Naive thymus-derived CD4-positive, alpha-beta T cell (primary cell): Measurements from ENCODE around the gene PSMC5. TPM values are rescaled to one million over a fixed set of nuclear protein-coding genes. Genes with fewer than 3 reads are reported as not detected.
A peak's percentile ranks its signal among the peaks of the same experiment; 100 is the strongest.

Source experiments
- ATAC-seq: fragments of 150-1000 bp; cut with Tn5 transposase; 2 replicates; pipeline ENCODE4 v1.10.0; 2021; ENCODE audit warnings: mild to moderate bottlenecking, moderate library complexity
- CTCF ChIA-PET: fragments of 350-600 bp; sonication (Branson Sonifier 250); formaldehyde crosslinking; loops from one replicate; lab custom pipeline; 2021; ENCODE audit warnings: antibody characterized with exemption; lab: Charles Lee
- POLR2A ChIA-PET: fragments of 350-600 bp; sonication (Branson Sonifier 250); formaldehyde crosslinking; loops from one replicate; lab custom pipeline; 2021; ENCODE audit warnings: antibody characterized with exemption, inconsistent platforms; lab: Charles Lee
- DNase-seq, 9 donors: peaks; one replicate each; pipeline versions ENCODE4 v3.0.0 to v3.0.0-alpha.2; 2020 to 2022; ENCODE audit warnings: mixed read lengths in 1 of 9
- H3K27ac ChIP-seq: one replicate; pipeline ENCODE4 v1.7.0; 2013; ENCODE audit warnings: mild to moderate bottlenecking, low read depth, low read length, moderate library complexity
- H3K27me3 ChIP-seq, 2 donors: one replicate each; pipeline ENCODE4 v1.7.0; 2013; ENCODE audit warnings: low read length in 2 of 2, mild to moderate bottlenecking in 2 of 2, moderate library complexity in 2 of 2; ENCODE audit not compliant: control insufficient read depth in 2 of 2, insufficient read depth in 2 of 2
- H3K36me3 ChIP-seq, 3 experiments: 1 replicate in 2 of 3; 2 replicates in 1 of 3; pipeline ENCODE4 v1.7.0; 2013; ENCODE audit warnings: low read length in 3 of 3, mild to moderate bottlenecking in 3 of 3, moderate library complexity in 1 of 3; ENCODE audit not compliant: insufficient read depth in 3 of 3, control insufficient read depth in 2 of 3
- H3K4me1 ChIP-seq, 2 donors: one replicate each; pipeline ENCODE4 v1.7.0; 2013; ENCODE audit warnings: low read length in 2 of 2, mild to moderate bottlenecking in 2 of 2, moderate library complexity in 1 of 2; ENCODE audit not compliant: control insufficient read depth in 2 of 2, insufficient read depth in 2 of 2
- H3K4me3 ChIP-seq: 2 replicates; pipeline ENCODE4 v1.7.0; 2013; ENCODE audit warnings: mild to moderate bottlenecking, low read length
- H3K9me3 ChIP-seq, 3 experiments: 1 replicate in 2 of 3; 2 replicates in 1 of 3; pipeline ENCODE4 v1.7.0; 2013; ENCODE audit warnings: low read length in 3 of 3; ENCODE audit not compliant: control insufficient read depth in 2 of 3
- H3K27ac Mint-ChIP-seq, 9 donors: one replicate each; pipeline ENCODE4 v1.8.0; 2020 to 2022; ENCODE audit warnings: mixed read lengths in 9 of 9, mild to moderate bottlenecking in 8 of 9, moderate library complexity in 5 of 9, inconsistent platforms in 2 of 9
- H3K27me3 Mint-ChIP-seq, 5 donors: one replicate each; pipeline ENCODE4 v1.8.0; 2021 to 2022; ENCODE audit warnings: mixed read lengths in 5 of 5, mild to moderate bottlenecking in 1 of 5
- H3K36me3 Mint-ChIP-seq, 5 donors: one replicate each; pipeline ENCODE4 v1.8.0; 2020 to 2022; ENCODE audit warnings: mixed read lengths in 5 of 5, mild to moderate bottlenecking in 3 of 5, inconsistent platforms in 1 of 5
- H3K4me1 Mint-ChIP-seq, 7 donors: one replicate each; pipeline ENCODE4 v1.8.0; 2020 to 2022; ENCODE audit warnings: mixed read lengths in 7 of 7, mild to moderate bottlenecking in 3 of 7, inconsistent platforms in 1 of 7
- H3K4me3 Mint-ChIP-seq, 10 donors: one replicate each; pipeline ENCODE4 v1.8.0; 2020 to 2022; ENCODE audit warnings: mild to moderate bottlenecking in 10 of 10, mixed read lengths in 10 of 10, moderate library complexity in 6 of 10, inconsistent platforms in 2 of 10
- H3K9me3 Mint-ChIP-seq, 11 donors: one replicate each; pipeline ENCODE4 v1.8.0; 2020 to 2022; ENCODE audit warnings: mixed read lengths in 11 of 11, mild to moderate bottlenecking in 4 of 11, inconsistent platforms in 1 of 11, moderate library complexity in 1 of 11
- intact Hi-C, 2 donors: fragments of 100-400 bp; cut with micrococcal nuclease; formaldehyde crosslinking; loops; one replicate each; pipeline ENCODE4 v1.15.1; 2023
- polyA plus RNA-seq, 2 donors: library from polyadenylated mRNA; unstranded; fragments of 300-500 nt; fragmentation: Illumina TruSeq; gene quantifications; one replicate each; pipeline ENCODE4 v1.2.3, GENCODE V29; 2021
- total RNA-seq, 6 experiments: library from RNA in 5 of 6; stranded (reverse) in 5 of 6; gene quantifications; 1 replicate in 5 of 6; 2 replicates in 1 of 6; pipeline ENCODE4 v1.2.3 and lab custom pipeline; 2021 to 2026

Gene PSMC5
- total RNA-seq (100 to 1,000 TPM in 3 of 5 experiments, 10 to 100 TPM in 2; 68.4 to 153 (median 105) TPM), polyA plus RNA-seq (100 to 1,000 TPM; 153 to 162 TPM), total RNA-seq (lab: John Stamatoyannopoulos, UW) (64.3 reads per million, percentile 76 among the genes with 10 or more reads in this experiment)

DNA sequence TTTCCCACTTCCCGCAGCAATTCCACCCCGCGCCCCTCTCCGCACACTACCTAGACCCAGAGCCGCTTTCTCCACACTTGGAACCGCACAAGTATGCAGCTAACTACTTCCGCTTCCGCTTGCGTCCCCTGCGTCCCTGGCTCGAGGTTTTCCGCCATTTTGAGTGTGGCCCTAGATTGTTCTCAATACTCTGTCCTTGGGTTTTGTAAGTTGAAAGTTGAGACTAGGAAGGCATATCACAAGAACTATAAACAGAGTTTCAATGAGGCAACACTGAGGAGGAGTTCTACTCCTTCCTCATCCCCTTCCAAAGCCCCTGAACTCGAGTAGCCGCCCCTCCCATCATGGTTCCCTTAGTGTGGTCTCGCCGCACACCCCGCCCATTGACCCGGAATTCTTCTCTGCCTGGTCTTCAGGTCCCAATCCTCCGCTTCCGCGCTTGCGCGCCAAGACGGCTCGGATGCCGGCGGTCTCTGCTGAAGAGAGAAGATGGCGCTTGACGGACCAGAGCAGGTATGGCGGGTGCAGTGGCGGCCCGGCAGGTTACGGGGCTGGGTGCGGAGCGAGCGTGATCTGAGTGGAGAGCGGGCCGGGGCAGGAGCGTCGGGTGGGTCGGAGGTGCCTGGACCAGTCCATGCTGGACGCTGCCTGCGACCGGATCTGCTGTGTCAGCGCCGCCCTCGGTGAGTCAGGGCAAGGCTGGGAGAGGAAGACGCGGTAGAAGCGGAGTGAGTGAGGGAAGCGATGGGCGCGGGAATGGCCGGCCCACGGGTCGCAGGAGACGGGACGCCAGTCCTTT lies at the start of gene PSMC5, which contains the start of gene FTSJ3:
PSMC5 (plus strand) TSS at position 430 of the 799 bp plus-strand sequence; CDS start at position 490, 60 bp downstream.
FTSJ3 (minus strand) TSS at position 662 of the 799 bp plus-strand sequence. CDS start 761 bp downstream, outside the sequence.
- peaks cover 43 to 82% (median 77%) of the 10 kb centered on the region in 7 donors for H3K4me1 Mint-ChIP-seq
- Histone ChIP-seq H3K36me3 (peaks cover 26 to 73% (median 33%) of the 10 kb centered on the region in 3 experiments), H3K4me3 (peak within 1 kb of the TSS; percentile 89), H3K4me1 (peaks cover 27 to 46% of the 10 kb centered on the region in 2 donors), H3K27ac (peak within 1 kb of the TSS; percentile 87), H3K9me3 (no peaks in the 10 kb centered on the region), H3K27me3 (no peaks in the 10 kb centered on the region)
- intact Hi-C loops, result loop anchor here (1.0 to 5.0 kb wide), 13 partner anchors 8 to 680 kb away; partner anchors contain the start of genes CCDC47 (in 2 of the 2), CEP95 (in 2 of the 2), DDX5 (in 2 of the 2) and MAP3K3 (in 2 of the 2)
- peak; percentile 89 to 98 (median 96) for DNase-seq
- no peaks in the 10 kb centered on the region for H3K9me3 Mint-ChIP-seq
- CTCF ChIA-PET, result interaction anchor here (1.0 to 1.6 kb wide), 4 partner anchors 11 to 129 kb away, joined by 3 to 5 read pairs (median 4); partner anchors contain the start of genes CCDC47 and DDX42
- ATAC-seq, result peak; percentile 97
- peaks cover 15 to 58% (median 35%) of the 10 kb centered on the region in 5 donors for H3K36me3 Mint-ChIP-seq
- peak within 1 kb of the TSS; percentile 98 to 100 (median 99) for H3K27ac Mint-ChIP-seq
- H3K27me3 Mint-ChIP-seq, result no peaks in the 10 kb centered on the region
- POLR2A ChIA-PET, result interaction anchor here (0.6 to 11.6 kb wide), 12 partner anchors 10 to 680 kb away, joined by 3 to 204 read pairs (median 4); partner anchors contain the start of genes CCDC47, CEP95, DDX42 and SMARCD2
- H3K4me3 Mint-ChIP-seq, result peak within 1 kb of the TSS; percentile 93 to 100 (median 98)

DNA sequence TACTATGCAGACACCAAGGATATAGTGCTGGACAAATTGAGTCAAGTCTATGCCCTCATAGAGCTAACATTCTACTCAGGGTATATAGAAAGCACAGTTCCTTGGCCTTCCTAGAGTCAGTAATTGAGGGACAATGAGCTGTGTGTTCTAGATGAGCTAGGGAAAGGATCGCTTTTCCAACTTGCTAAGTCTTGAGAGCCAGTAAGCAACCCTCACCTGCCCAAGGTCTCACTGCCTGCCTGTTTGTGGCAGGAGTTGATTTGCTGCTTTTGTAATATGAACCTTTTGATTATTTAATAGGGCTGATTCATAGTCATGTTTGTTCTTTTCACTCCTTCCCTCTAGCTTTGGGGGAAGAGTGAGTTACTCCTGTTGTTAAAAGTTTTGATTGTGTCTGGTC lies 46.7 kb upstream of the PSMC5 start:
- CTCF ChIA-PET, result interaction anchor here (0.5 to 0.6 kb wide), 2 partner anchors 25 to 569 kb away, joined by 3 read pairs; no protein-coding TSS in a partner anchor
- H3K27me3 ChIP-seq, result no peaks in the 10 kb centered on the region
- Mint-ChIP-seq H3K27me3 (no peaks in the 10 kb centered on the region), H3K9me3 (no peaks in the 10 kb centered on the region), H3K36me3 (peaks cover 0 to 23% (median 20%) of the 10 kb centered on the region in 5 donors), H3K27ac (peak overlapping the region in 5 of 9 donors; percentile 3 to 69 (median 13)), H3K4me3 (peak overlapping the region in 1 of 10 donors; percentile 25), H3K4me1 (peaks cover 46 to 89% (median 78%) of the 10 kb centered on the region in 7 donors)
- no peak overlapping the region for H3K27ac ChIP-seq
- H3K4me1 ChIP-seq, result peaks cover 18 to 29% of the 10 kb centered on the region in 2 donors
- ATAC-seq (no peak), DNase-seq (no peak)
- POLR2A ChIA-PET, result interaction anchor here (0.9 to 1.0 kb wide), 2 partner anchors 18 to 19 kb away, joined by 3 read pairs; no protein-coding TSS in a partner anchor
- no peaks in the 10 kb centered on the region for H3K9me3 ChIP-seq
- intact Hi-C loops, result no loop called here
- peaks cover 0 to 34% (median 0%) of the 10 kb centered on the region in 3 experiments for H3K36me3 ChIP-seq
- H3K4me3 ChIP-seq, result no peak overlapping the region

DNA sequence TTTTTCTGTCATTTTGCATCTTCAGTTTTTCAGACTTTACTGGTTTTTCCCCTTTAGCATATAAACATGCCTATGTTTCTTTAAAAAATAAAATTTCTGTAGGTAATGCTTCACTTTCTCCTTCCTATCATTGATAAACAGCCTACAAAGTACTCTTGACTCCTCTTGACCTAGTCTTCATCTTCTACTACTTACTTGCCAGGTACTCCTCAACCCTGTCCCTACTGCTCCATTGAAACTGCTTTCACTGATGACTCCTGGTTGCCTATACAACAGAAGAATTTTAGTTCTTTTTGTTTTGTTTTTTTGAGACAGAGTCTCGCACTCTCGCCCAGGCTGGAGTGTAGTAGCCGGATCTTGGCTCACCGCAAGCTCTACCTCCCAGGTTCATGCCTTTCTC lies 46.3 kb upstream of the PSMC5 start:
- peaks cover 42 to 89% (median 78%) of the 10 kb centered on the region in 7 donors for H3K4me1 Mint-ChIP-seq
- ChIA-PET CTCF (interaction anchor here (0.6 to 1.2 kb wide), 2 partner anchors 60 to 568 kb away, joined by 3 read pairs; no protein-coding TSS in a partner anchor), POLR2A (no interaction called here)
- DNase-seq (no peak), ATAC-seq (no peak)
- no peaks in the 10 kb centered on the region for H3K27me3 ChIP-seq
- no peaks in the 10 kb centered on the region for H3K9me3 Mint-ChIP-seq
- peak overlapping the region in 2 of 10 donors; percentile 25 to 45 for H3K4me3 Mint-ChIP-seq
- H3K4me3 ChIP-seq, result no peak overlapping the region
- H3K36me3 Mint-ChIP-seq, result peaks cover 0 to 23% (median 20%) of the 10 kb centered on the region in 5 donors
- no peaks in the 10 kb centered on the region for H3K27me3 Mint-ChIP-seq
- intact Hi-C loops, result no loop called here
- H3K4me1 ChIP-seq, result peaks cover 15 to 25% of the 10 kb centered on the region in 2 donors
- peak overlapping the region in 5 of 9 donors; percentile 9 to 64 (median 19) for H3K27ac Mint-ChIP-seq
- H3K27ac ChIP-seq, result no peak overlapping the region
- no peaks in the 10 kb centered on the region for H3K9me3 ChIP-seq
- H3K36me3 ChIP-seq, result peaks cover 0 to 38% (median 0%) of the 10 kb centered on the region in 3 experiments

DNA sequence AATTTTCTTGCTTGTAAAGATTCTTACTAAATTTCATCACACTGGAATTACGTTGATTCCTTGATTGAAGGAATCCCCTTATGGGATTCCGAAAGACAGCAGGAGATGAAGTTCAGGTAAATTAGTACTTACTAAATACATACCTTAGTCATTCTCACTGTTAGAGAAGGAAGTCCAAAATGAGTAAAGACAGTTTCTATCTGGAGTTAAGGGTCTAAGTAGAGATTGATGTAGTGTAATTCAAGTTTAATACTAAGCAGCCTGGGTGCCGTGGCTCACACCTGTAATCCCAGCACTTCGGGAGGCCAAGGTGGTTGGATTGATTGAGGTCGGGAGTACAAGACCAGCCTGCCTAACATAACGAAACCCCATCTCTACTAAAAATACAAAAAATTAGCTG lies 43.7 kb upstream of the PSMC5 start:
- ATAC-seq, result no peak
- no peak overlapping the region for H3K27ac ChIP-seq
- peak overlapping the region in 5 of 9 donors; percentile 8 to 72 (median 65) for H3K27ac Mint-ChIP-seq
- no peak overlapping the region for H3K4me3 ChIP-seq
- peaks cover 0 to 53% (median under 1%) of the 10 kb centered on the region in 3 experiments for H3K36me3 ChIP-seq
- H3K27me3 ChIP-seq, result no peaks in the 10 kb centered on the region
- intact Hi-C loops, result no loop called here
- H3K9me3 ChIP-seq, result no peaks in the 10 kb centered on the region
- H3K9me3 Mint-ChIP-seq, result no peaks in the 10 kb centered on the region
- H3K4me1 ChIP-seq, result peaks cover 4 to 5% of the 10 kb centered on the region in 2 donors
- H3K4me3 Mint-ChIP-seq, result peak overlapping the region in 1 of 10 donors; percentile 21
- POLR2A ChIA-PET, result interaction anchor here (2.2 kb wide), 1 partner anchor 10 kb away, joined by 13 read pairs; the partner anchor contains the start of genes CCDC47 and DDX42
- CTCF ChIA-PET, result no interaction called here
- H3K27me3 Mint-ChIP-seq, result no peaks in the 10 kb centered on the region
- peaks cover 0 to 28% (median 17%) of the 10 kb centered on the region in 5 donors for H3K36me3 Mint-ChIP-seq
- H3K4me1 Mint-ChIP-seq, result peaks cover 37 to 69% (median 56%) of the 10 kb centered on the region in 7 donors
- no peak for DNase-seq

DNA sequence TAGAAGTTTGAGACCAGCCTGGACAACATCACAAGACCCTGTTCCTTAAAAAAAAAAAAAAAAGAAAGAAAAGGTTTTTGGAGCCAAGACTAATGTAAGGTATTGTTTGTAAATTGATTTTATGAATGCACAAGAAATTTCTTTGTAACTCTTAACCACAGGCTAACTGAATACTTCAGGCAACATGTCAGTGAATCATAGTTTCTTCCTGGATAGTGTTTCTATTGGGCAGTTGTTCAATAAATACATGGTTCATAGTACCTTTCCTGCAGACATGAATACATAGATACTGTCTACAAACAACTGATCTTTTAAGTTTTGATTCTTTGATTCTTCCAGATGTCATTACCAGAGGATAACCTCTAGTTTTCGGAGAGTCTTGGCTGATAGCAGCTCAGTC lies 41.7 kb upstream of the PSMC5 start:
- Mint-ChIP-seq H3K4me1 (peaks cover 25 to 50% (median 40%) of the 10 kb centered on the region in 7 donors), H3K36me3 (peaks cover 0 to 25% (median 13%) of the 10 kb centered on the region in 5 donors), H3K27ac (peak overlapping the region in 4 of 9 donors; percentile 3 to 53 (median 38)), H3K4me3 (no peak overlapping the region), H3K9me3 (no peaks in the 10 kb centered on the region), H3K27me3 (no peaks in the 10 kb centered on the region)
- ChIA-PET CTCF (no interaction called here), POLR2A (interaction anchor here (0.7 to 0.9 kb wide), 2 partner anchors 10 to 49 kb away, joined by 3 read pairs; no protein-coding TSS in a partner anchor)
- Histone ChIP-seq H3K27ac (no peak overlapping the region), H3K9me3 (no peaks in the 10 kb centered on the region), H3K4me1 (peaks cover 0 to 3% of the 10 kb centered on the region in 2 donors), H3K4me3 (no peak overlapping the region), H3K36me3 (peaks cover 6 to 63% (median 10%) of the 10 kb centered on the region in 3 experiments), H3K27me3 (no peaks in the 10 kb centered on the region)
- no peak for ATAC-seq
- intact Hi-C loops, result no loop called here
- DNase-seq, result no peak

DNA sequence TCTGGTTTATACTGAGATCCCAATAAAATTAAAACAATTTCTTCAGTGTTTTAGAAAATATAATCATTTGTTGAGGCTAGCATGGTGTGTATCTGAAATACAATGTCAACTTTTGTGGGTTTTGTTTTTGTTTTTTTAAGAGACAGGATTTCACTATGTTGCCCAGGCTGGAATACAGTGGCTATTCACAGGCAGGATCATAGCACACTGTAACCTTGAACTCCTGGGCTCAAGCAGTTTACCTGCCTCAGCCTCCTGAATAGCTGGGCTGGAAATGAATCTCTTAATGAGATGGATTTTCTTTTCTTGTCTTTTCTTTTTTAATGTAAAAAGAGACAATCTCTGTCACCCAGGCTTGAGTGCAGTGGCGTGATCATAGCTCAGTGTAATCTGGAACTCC lies 41.1 kb upstream of the PSMC5 start:
- H3K27me3 Mint-ChIP-seq, result no peaks in the 10 kb centered on the region
- no peak for DNase-seq
- Histone ChIP-seq H3K27ac (no peak overlapping the region), H3K4me1 (no peaks in the 10 kb centered on the region), H3K4me3 (no peak overlapping the region), H3K36me3 (peaks cover 6 to 67% (median 10%) of the 10 kb centered on the region in 3 experiments), H3K9me3 (no peaks in the 10 kb centered on the region), H3K27me3 (no peaks in the 10 kb centered on the region)
- POLR2A ChIA-PET, result interaction anchor here (0.7 to 0.9 kb wide), 4 partner anchors 10 to 86 kb away, joined by 3 to 4 read pairs (median 3); partner anchors contain the start of genes DDX42 and LIMD2
- peaks cover 0 to 25% (median 13%) of the 10 kb centered on the region in 5 donors for H3K36me3 Mint-ChIP-seq
- intact Hi-C loops, result no loop called here
- CTCF ChIA-PET, result interaction anchor here (0.7 kb wide), 1 partner anchor 51 kb away, joined by 3 read pairs; no protein-coding TSS in a partner anchor
- ATAC-seq, result no peak
- H3K27ac Mint-ChIP-seq, result peak overlapping the region in 4 of 9 donors; percentile 3 to 36 (median 31)
- no peak overlapping the region for H3K4me3 Mint-ChIP-seq
- H3K4me1 Mint-ChIP-seq, result peaks cover 20 to 45% (median 34%) of the 10 kb centered on the region in 7 donors
- no peaks in the 10 kb centered on the region for H3K9me3 Mint-ChIP-seq
